Measurements from ENCODE around the gene CD1E. TPM values are rescaled to one million over a fixed set of nuclear protein-coding genes. Genes with fewer than 3 reads are reported as not detected.
"Not testable (repeated sequence)": the region's sequence is repeated elsewhere in the genome, so short reads cannot be mapped to it uniquely, and the experiment has no call there.

CD1E gene
- total RNA-seq, 2 donors from 2014 or later, result not detected

GRCh38 chr1:158333405-158334155 lies 20.1 kb upstream of the CD1E start:
- H3K27me3 ChIP-seq (ENCODE audit: control insufficient read depth, insufficient read depth, low read length, poor library complexity, severe bottlenecking), result no peaks in the 10 kb centered on the region
- H3K9me3 Mint-ChIP-seq, result no peaks in the 10 kb centered on the region
- no peaks in the 10 kb centered on the region for H3K36me3 ChIP-seq (ENCODE audit: control insufficient read depth, insufficient read depth, low read length)
- no peak for TF ChIP-seq CTCF (conservative IDR thresholded peaks at IDR 0.05)
- H3K4me1 ChIP-seq (ENCODE audit: control insufficient read depth, insufficient read depth, low read length), result no peaks in the 10 kb centered on the region
- WGBS, 2 experiments (ENCODE audit: insufficient coverage in 1 of 2, insufficient read length in 1 of 2), result 80 to 82% methylated on average over 1 to 8 of the region's 8 CpGs
- H3K9ac ChIP-seq (ENCODE audit: extremely low read depth, low read length, poor library complexity, severe bottlenecking), result no peak overlapping the region
- no peak for DNase-seq
- H3K4me3 Mint-ChIP-seq, result no peak overlapping the region
- H3K27me3 Mint-ChIP-seq (ENCODE audit: insufficient read depth), result no peaks in the 10 kb centered on the region
- H3K9me3 ChIP-seq (ENCODE audit: control insufficient read depth, low read length), result no peaks in the 10 kb centered on the region
- no peaks in the 10 kb centered on the region for H3K4me1 Mint-ChIP-seq
- H3K4me3 ChIP-seq (ENCODE audit: low read length), result no peak overlapping the region
- H3K36me3 Mint-ChIP-seq (ENCODE audit: low read depth), result no peaks in the 10 kb centered on the region
- H3K27ac ChIP-seq (ENCODE audit: low read depth, low read length), result no peak overlapping the region
- no peak overlapping the region for H3K27ac Mint-ChIP-seq

GRCh38 chr1:158334526-158335212 lies 19.0 kb upstream of the CD1E start:
- no peaks in the 10 kb centered on the region for H3K9me3 Mint-ChIP-seq
- no peaks in the 10 kb centered on the region for H3K27me3 Mint-ChIP-seq (ENCODE audit: insufficient read depth)
- no peaks in the 10 kb centered on the region for H3K4me1 ChIP-seq (ENCODE audit: control insufficient read depth, insufficient read depth, low read length)
- H3K9ac ChIP-seq (ENCODE audit: extremely low read depth, low read length, poor library complexity, severe bottlenecking), result no peak overlapping the region
- no peaks in the 10 kb centered on the region for H3K36me3 Mint-ChIP-seq (ENCODE audit: low read depth)
- DNase-seq, result no peak
- H3K27me3 ChIP-seq (ENCODE audit: control insufficient read depth, insufficient read depth, low read length, poor library complexity, severe bottlenecking), result no peaks in the 10 kb centered on the region
- H3K36me3 ChIP-seq (ENCODE audit: control insufficient read depth, insufficient read depth, low read length), result no peaks in the 10 kb centered on the region
- no peaks in the 10 kb centered on the region for H3K4me1 Mint-ChIP-seq
- H3K27ac Mint-ChIP-seq, result no peak overlapping the region
- WGBS, 2 experiments (ENCODE audit: insufficient coverage in 1 of 2, insufficient read length in 1 of 2), result 60 to 82% methylated on average over 1 to 2 of the region's 2 CpGs
- H3K4me3 ChIP-seq (ENCODE audit: low read length), result no peak overlapping the region
- no peak for TF ChIP-seq CTCF (conservative IDR thresholded peaks at IDR 0.05)
- H3K9me3 ChIP-seq (ENCODE audit: control insufficient read depth, low read length), result no peaks in the 10 kb centered on the region
- no peak overlapping the region for H3K27ac ChIP-seq (ENCODE audit: low read depth, low read length)
- H3K4me3 Mint-ChIP-seq, result no peak overlapping the region

GRCh38 chr1:158335213-158335532 lies 18.5 kb upstream of the CD1E start:
- no peak for TF ChIP-seq CTCF (conservative IDR thresholded peaks at IDR 0.05)
- no peaks in the 10 kb centered on the region for H3K27me3 Mint-ChIP-seq (ENCODE audit: insufficient read depth)
- Histone ChIP-seq H3K9me3 (ENCODE audit: control insufficient read depth, low read length) (no peaks in the 10 kb centered on the region), H3K27me3 (ENCODE audit: control insufficient read depth, insufficient read depth, low read length, poor library complexity, severe bottlenecking) (no peaks in the 10 kb centered on the region), H3K4me1 (ENCODE audit: control insufficient read depth, insufficient read depth, low read length) (no peaks in the 10 kb centered on the region), H3K27ac (ENCODE audit: low read depth, low read length) (no peak overlapping the region), H3K4me3 (ENCODE audit: low read length) (no peak overlapping the region), H3K9ac (ENCODE audit: extremely low read depth, low read length, poor library complexity, severe bottlenecking) (no peak overlapping the region), H3K36me3 (ENCODE audit: control insufficient read depth, insufficient read depth, low read length) (no peaks in the 10 kb centered on the region)
- no peaks in the 10 kb centered on the region for H3K4me1 Mint-ChIP-seq
- H3K27ac Mint-ChIP-seq, result no peak overlapping the region
- H3K36me3 Mint-ChIP-seq (ENCODE audit: low read depth), result no peaks in the 10 kb centered on the region
- no peak for DNase-seq
- peaks cover 2% of the 10 kb centered on the region for H3K9me3 Mint-ChIP-seq
- no peak overlapping the region for H3K4me3 Mint-ChIP-seq

GRCh38 chr1:158336413-158336812 lies 17.3 kb upstream of the CD1E start:
- H3K4me3 ChIP-seq (ENCODE audit: low read length); H3K27me3 Mint-ChIP-seq (ENCODE audit: insufficient read depth); H3K9me3 ChIP-seq (ENCODE audit: control insufficient read depth, low read length); H3K27ac ChIP-seq (ENCODE audit: low read depth, low read length); H3K36me3 Mint-ChIP-seq (ENCODE audit: low read depth); H3K4me1 ChIP-seq (ENCODE audit: control insufficient read depth, insufficient read depth, low read length); H3K9ac ChIP-seq (ENCODE audit: extremely low read depth, low read length, poor library complexity, severe bottlenecking); H3K36me3 ChIP-seq (ENCODE audit: control insufficient read depth, insufficient read depth, low read length); H3K4me1 Mint-ChIP-seq; H3K4me3 Mint-ChIP-seq; H3K27ac Mint-ChIP-seq; H3K27me3 ChIP-seq (ENCODE audit: control insufficient read depth, insufficient read depth, low read length, poor library complexity, severe bottlenecking): not testable (repeated sequence)
- WGBS, 2 experiments (ENCODE audit: insufficient coverage in 1 of 2, insufficient read length in 1 of 2), result 74 to 81% methylated on average over 5 to 7 of the region's 7 CpGs
- H3K9me3 Mint-ChIP-seq, result peaks cover 10% of the 10 kb centered on the region
- DNase-seq, result peak; percentile 72

- not testable (repeated sequence) for H3K36me3 Mint-ChIP-seq (ENCODE audit: low read depth); H3K27ac ChIP-seq (ENCODE audit: low read depth, low read length); H3K9ac ChIP-seq (ENCODE audit: extremely low read depth, low read length, poor library complexity, severe bottlenecking); H3K4me1 Mint-ChIP-seq; H3K27me3 Mint-ChIP-seq (ENCODE audit: insufficient read depth); DNase-seq; H3K9me3 ChIP-seq (ENCODE audit: control insufficient read depth, low read length); H3K27me3 ChIP-seq (ENCODE audit: control insufficient read depth, insufficient read depth, low read length, poor library complexity, severe bottlenecking); H3K4me3 Mint-ChIP-seq; H3K36me3 ChIP-seq (ENCODE audit: control insufficient read depth, insufficient read depth, low read length); H3K27ac Mint-ChIP-seq; H3K4me1 ChIP-seq (ENCODE audit: control insufficient read depth, insufficient read depth, low read length); H3K4me3 ChIP-seq (ENCODE audit: low read length)
- H3K9me3 Mint-ChIP-seq, result peaks cover 11% of the 10 kb centered on the region
- 97% methylated on average over 24 of the region's 24 CpGs; no CpG with 5 or more reads in 1 of the 2 experiments for WGBS, 2 experiments (ENCODE audit: insufficient coverage in 1 of 2, insufficient read length in 1 of 2)
Measured at GRCh38 chr1:158348946-158349345, 4.7 kb upstream of the CD1E start.

Data from endodermal cell (in vitro differentiated cells).